HepG2 (cell line): ENCODE data around the gene BID. TPM values are rescaled to one million over a fixed set of nuclear protein-coding genes. Genes with fewer than 3 reads are reported as not detected.
A peak's percentile ranks its signal among the peaks of the same experiment; 100 is the strongest.

Experiments
- ATAC-seq: fragments of 200-7000 bp; cut with Tn5 transposase; 3 replicates; pipeline ENCODE4 v1.9.1; 2020; ENCODE audit warnings: mild to moderate bottlenecking, moderate library complexity
- BruUV-seq: library from RNA; stranded (reverse); fragments of 400-500 nt; replicated peaks from 2 replicates; lab custom pipeline; 2021; lab: Mats Ljungman, UMichigan
- CTCF ChIA-PET: fragments of 300-600 bp; formaldehyde crosslinking; extraction: SDS; loops from one replicate; lab custom pipeline; 2021; ENCODE audit warnings: low total read pairs, inconsistent platforms, low intra/inter-chr PET ratio; lab: Yijun Ruan, JAX
- POLR2A ChIA-PET: fragments of 350-600 bp; sonication (Branson Sonifier 250); formaldehyde crosslinking; loops from one replicate; lab custom pipeline; 2020; ENCODE audit warnings: antibody characterized with exemption, inconsistent platforms; lab: Yijun Ruan, JAX
- DNase-seq: peaks from one replicate; pipeline ENCODE4 v3.0.0-alpha.2; 2015; ENCODE audit warnings: low spot score
- FAIRE-seq: peaks from 3 replicates; lab custom pipeline; 2011; peaks lifted over from hg19 to GRCh38; lab: Jason Lieb, UNC
- H2AFZ ChIP-seq: one replicate; pipeline ENCODE4 v1.6.1; 2011; ENCODE audit warnings: low read length, inconsistent platforms
- H3K27ac ChIP-seq: fragments of 300-600 bp; 3 replicates; pipeline ENCODE4 v1.8.0; 2011; ENCODE audit warnings: mixed run types, mild to moderate bottlenecking, mixed read lengths, low read length, inconsistent platforms; ENCODE audit not compliant: insufficient read depth; ENCODE audit errors: extremely low read length
- H3K27me3 ChIP-seq, 2 experiments: fragments of 200-600 bp in 1 of 2; 2 replicates in 1 of 2; 3 replicates in 1 of 2; pipeline versions ENCODE4 v1.6.0 to v1.8.0; 2011; ENCODE audit warnings: low read length in 2 of 2, mild to moderate bottlenecking in 2 of 2, moderate library complexity in 2 of 2, inconsistent platforms in 1 of 2; ENCODE audit not compliant: insufficient read depth in 2 of 2, control insufficient read depth in 1 of 2
- H3K36me3 ChIP-seq, 2 experiments: fragments of 200-600 bp in 1 of 2; replicated peaks in 1 of 2; 2 replicates in 1 of 2; 3 replicates in 1 of 2; pipeline versions ENCODE4 v1.5.1 to v1.8.0; 2011; ENCODE audit warnings: low read length in 2 of 2, inconsistent platforms in 1 of 2; ENCODE audit not compliant: insufficient read depth in 2 of 2, control insufficient read depth in 1 of 2
- H3K4me1 ChIP-seq: 2 replicates; pipeline ENCODE4 v1.5.1; 2012; ENCODE audit warnings: low read length, inconsistent platforms; ENCODE audit not compliant: insufficient read depth
- H3K4me2 ChIP-seq: 2 replicates; pipeline ENCODE4 v1.6.0; 2011; ENCODE audit warnings: low read depth, low read length, inconsistent platforms
- H3K4me3 ChIP-seq, 3 experiments: fragments of 200-600 bp in 1 of 3; sonication (generic), shearing (Covaris generic) in 1 of 3; replicated peaks in 1 of 3; 2 replicates each; pipeline ENCODE4 v1.5.1; 2011 to 2016; ENCODE audit warnings: low read length in 3 of 3, inconsistent platforms in 2 of 3, low read depth in 2 of 3, mild to moderate bottlenecking in 2 of 3, control low read depth in 1 of 3, mixed read lengths in 1 of 3; ENCODE audit not compliant: insufficient read depth in 1 of 3
- H3K79me2 ChIP-seq: one replicate; pipeline ENCODE4 v1.6.1; 2011; ENCODE audit warnings: low read length, inconsistent platforms; ENCODE audit not compliant: insufficient read depth
- H3K9ac ChIP-seq: 2 replicates; pipeline ENCODE4 v1.6.0; 2011; ENCODE audit warnings: mild to moderate bottlenecking, low read depth, low read length, inconsistent platforms; ENCODE audit not compliant: insufficient read depth
- H3K9me3 ChIP-seq: 2 replicates; pipeline ENCODE4 v1.5.1; 2012; ENCODE audit warnings: mild to moderate bottlenecking, low read length
- H4K20me1 ChIP-seq: 2 replicates; pipeline ENCODE4 v1.6.0; 2011; ENCODE audit warnings: inconsistent platforms, mild to moderate bottlenecking, low read length, moderate library complexity; ENCODE audit not compliant: insufficient read depth
- AKNA ChIP-seq: sonication (generic); formaldehyde crosslinking; IDR thresholded peaks from 2 replicates; pipeline ENCODE4 v1.4.0; 2020; ENCODE audit warnings: missing genetic modification reagents, borderline replicate concordance
- ATF6 ChIP-seq: sonication (generic); formaldehyde crosslinking; conservative IDR thresholded peaks from 2 replicates; pipeline ENCODE4 v1.4.0; 2020; ENCODE audit warnings: missing genetic modification reagents
- HBP1 ChIP-seq: IDR thresholded peaks from 2 replicates; pipeline ENCODE4 v1.6.1; 2016; ENCODE audit warnings: low read depth, control low read depth
- IRF2 ChIP-seq: IDR thresholded peaks from 2 replicates; pipeline ENCODE4 v1.6.1; 2018; ENCODE audit warnings: missing genetic modification reagents, missing compliant biosample characterization
- LCORL ChIP-seq, 2 experiments: fragments of 450-650 bp in 1 of 2; sonication (generic) in 1 of 2; formaldehyde crosslinking in 1 of 2; IDR thresholded peaks; 2 replicates each; pipeline versions ENCODE4 v1.5.0 to v1.6.1; 2017 to 2020; ENCODE audit warnings: antibody characterized with exemption in 1 of 2, missing genetic modification reagents in 1 of 2
- POLR2A ChIP-seq, 2 experiments: IDR thresholded peaks; 2 replicates each; pipeline ENCODE4 v1.6.1; 2011; ENCODE audit warnings: low read depth in 2 of 2, low read length in 2 of 2, mild to moderate bottlenecking in 1 of 2, moderate library complexity in 1 of 2; ENCODE audit not compliant: insufficient read depth in 1 of 2
- SAP130 ChIP-seq: IDR thresholded peaks from 2 replicates; pipeline ENCODE4 v1.6.1; 2016; ENCODE audit warnings: low read depth
- SP140L ChIP-seq: sonication (generic); formaldehyde crosslinking; IDR thresholded peaks from 2 replicates; pipeline ENCODE4 v1.4.0; 2020; ENCODE audit warnings: missing genetic modification reagents, borderline replicate concordance
- ZNF234 ChIP-seq: sonication (generic); formaldehyde crosslinking; conservative IDR thresholded peaks from 2 replicates; pipeline ENCODE4 v1.5.1; 2020; ENCODE audit warnings: mild to moderate bottlenecking, missing genetic modification reagents
- ZNF691 ChIP-seq: sonication (generic); formaldehyde crosslinking; IDR thresholded peaks from 2 replicates; pipeline ENCODE4 v1.4.0; 2020; ENCODE audit warnings: missing genetic modification reagents, low read depth, mild to moderate bottlenecking, borderline replicate concordance
- ZSCAN20 ChIP-seq: sonication (generic); formaldehyde crosslinking; IDR thresholded peaks from 2 replicates; pipeline ENCODE4 v1.4.0; 2020; ENCODE audit warnings: missing genetic modification reagents, mild to moderate bottlenecking, borderline replicate concordance
- WGBS: methylation state at CpG from one replicate; pipeline ENCODE4 v1.1.6; 2017; ENCODE audit warnings: low lambda C conversion rate; 5-methylcytosine and 5-hydroxymethylcytosine counted together
- in situ Hi-C: cut with HindIII; loops from 2 replicates; pipeline ENCODE4 v1.10.0; 2017; ENCODE audit warnings: low pct_unique_long_range_greater_than_20kb; ENCODE audit not compliant: extremely low pct_ligation_motif_present
- intact Hi-C: fragments of 100-400 bp; cut with micrococcal nuclease; formaldehyde crosslinking; loops from one replicate; pipeline ENCODE4 v1.10.0; 2022; ENCODE audit not compliant: unreplicated experiment
- polyA plus RNA-seq, 8 experiments: library from polyadenylated mRNA; depleted of rRNA in 3 of 8; stranded (reverse) in 7 of 8; unstranded in 1 of 8; fragments of >200 nt; fragmentation: Illumina TruSeq in 4 of 8; extraction: Trizol in 4 of 8; gene quantifications; 2 replicates each; pipeline versions ENCODE4 v1.2.1 to v1.2.3, GENCODE V29; 2011 to 2016; ENCODE audit warnings: low read depth in 4 of 8, missing spikeins in 1 of 8, mixed read lengths in 1 of 8; ENCODE audit not compliant: insufficient read depth in 1 of 8
- total RNA-seq, 5 experiments: library from RNA; depleted of rRNA; stranded (reverse); fragments of >200 nt; fragmentation: Illumina TruSeq; extraction: Trizol; gene quantifications; 2 replicates each; pipeline ENCODE4 v1.2.3, GENCODE V29; 2016; ENCODE audit warnings: low read depth in 1 of 5
- TF ChIP-seq, protein P1 (sequence below): sonication (generic); formaldehyde crosslinking; IDR thresholded peaks from 2 replicates; pipeline ENCODE4 v1.5.1; 2020; ENCODE audit warnings: mild to moderate bottlenecking, moderate library complexity, missing genetic modification reagents

BID gene
- total and polyA plus RNA-seq, 2 of the 13 experiments (the other 11 are each of a cell fraction or from before 2014, with no cell fraction given), result 35.3 to 51.7 TPM

- no peak for FAIRE-seq
- ChIA-PET CTCF (no interaction called here), POLR2A (interaction anchor here (1.5 to 3.7 kb wide), 5 partner anchors 8 to 31 kb away, joined by 3 to 19 read pairs (median 15); no protein-coding TSS in a partner anchor)
- in situ Hi-C loops, result no loop called here
- Histone ChIP-seq H3K4me3 (peak overlapping the region; percentile 63 to 89 (median 83)), H3K4me1 (peaks cover 61% of the 10 kb centered on the region), H4K20me1 (no peaks in the 10 kb centered on the region), H3K27ac (peak overlapping the region; percentile 62), H3K4me2 (peak overlapping the region; percentile 86), H3K9me3 (no peaks in the 10 kb centered on the region), H2AFZ (no peak overlapping the region), H3K36me3 (no peaks in the 10 kb centered on the region; a peak in 1 of 5 replicates), H3K9ac (peak overlapping the region; percentile 85), H3K27me3 (no peaks in the 10 kb centered on the region; a peak in 1 of 5 replicates), H3K79me2 (peaks cover 30% of the 10 kb centered on the region)
- no TSS peak for BruUV-seq
- WGBS, result 2% methylated on average over 10 of the region's 47 CpGs
- peak; percentile 79 for ATAC-seq
- DNase-seq, result peak; percentile 35
- intact Hi-C loops, result no loop called here
- TF ChIP-seq POLR2A (IDR thresholded peaks at IDR 0.05; ENCODE audit: insufficient read depth in 1 of 2, low read depth in 2 of 2, low read length in 2 of 2) (peak; percentile 36 to 57; a peak in 3 of 4 replicates), ATF6 (CRISPR knock-in tag) (0 out of 2 replicates have a peak, but pooled peaks have one; percentile 25), HBP1 (CRISPR knock-in tag) (no peak), IRF2 (CRISPR knock-in tag) (no peak), SAP130 (CRISPR knock-in tag) (peak; percentile 19), ZNF234 (CRISPR knock-in tag) (0 out of 2 replicates have a peak, but pooled peaks have one; percentile 56), LCORL (IDR thresholded peaks at IDR 0.05) (no peak), LCORL (CRISPR knock-in tag; IDR thresholded peaks at IDR 0.05) (0 out of 2 replicates have a peak, but pooled peaks have one; percentile 31), SP140L (CRISPR knock-in tag) (no peak), ZSCAN20 (CRISPR knock-in tag) (no peak), AKNA (no peak), ZNF691 (CRISPR knock-in tag) (no peak)
- TF ChIP-seq, protein P1, sequence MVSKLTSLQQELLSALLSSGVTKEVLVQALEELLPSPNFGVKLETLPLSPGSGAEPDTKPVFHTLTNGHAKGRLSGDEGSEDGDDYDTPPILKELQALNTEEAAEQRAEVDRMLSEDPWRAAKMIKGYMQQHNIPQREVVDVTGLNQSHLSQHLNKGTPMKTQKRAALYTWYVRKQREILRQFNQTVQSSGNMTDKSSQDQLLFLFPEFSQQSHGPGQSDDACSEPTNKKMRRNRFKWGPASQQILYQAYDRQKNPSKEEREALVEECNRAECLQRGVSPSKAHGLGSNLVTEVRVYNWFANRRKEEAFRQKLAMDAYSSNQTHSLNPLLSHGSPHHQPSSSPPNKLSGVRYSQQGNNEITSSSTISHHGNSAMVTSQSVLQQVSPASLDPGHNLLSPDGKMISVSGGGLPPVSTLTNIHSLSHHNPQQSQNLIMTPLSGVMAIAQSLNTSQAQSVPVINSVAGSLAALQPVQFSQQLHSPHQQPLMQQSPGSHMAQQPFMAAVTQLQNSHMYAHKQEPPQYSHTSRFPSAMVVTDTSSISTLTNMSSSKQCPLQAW (CRISPR knock-in tag), result peak; percentile 32; the same call in 1 of the 2 replicates
These were observed 563 bp downstream of the BID start for GRCh38 chr22:17773606-17774205.
